Measurements from ENCODE around the gene EN1. TPM values are rescaled to one million over a fixed set of nuclear protein-coding genes. Genes with fewer than 3 reads are reported as not detected.

Gene EN1
- total RNA-seq, 1 experiment from 2014 or later: 0.35 TPM

DNA sequence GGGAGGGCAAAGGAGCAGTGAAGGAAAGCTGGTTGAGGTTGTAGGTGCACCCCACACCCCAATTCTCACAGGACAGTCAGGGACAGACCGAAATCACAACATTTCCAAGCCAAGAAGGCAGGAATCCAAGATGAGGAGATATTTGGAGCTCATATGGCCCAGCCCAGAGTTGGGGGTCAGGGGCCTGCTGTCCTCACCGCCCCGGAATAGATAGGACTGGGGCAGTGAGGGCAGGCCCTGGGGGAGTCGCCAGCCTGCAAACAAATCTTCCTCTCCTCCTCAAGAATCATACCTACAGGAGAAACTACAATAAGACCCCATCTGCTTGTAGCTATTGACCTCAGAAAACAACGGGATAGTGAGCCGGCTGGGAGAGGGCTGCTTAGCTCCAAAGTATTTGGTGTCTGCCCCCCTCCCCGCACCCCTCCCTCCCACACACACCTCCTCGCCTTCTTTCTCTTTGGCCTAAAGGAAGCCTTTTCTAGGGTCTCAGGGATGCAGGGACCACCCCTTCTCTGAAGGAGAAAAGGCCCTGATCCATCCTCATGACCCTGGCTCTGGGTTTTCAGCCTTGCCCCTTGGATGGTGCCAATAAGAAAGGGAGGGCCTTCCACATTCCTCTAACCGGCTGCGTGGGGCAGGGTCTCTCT lies 3.8 kb downstream of the EN1 start:
- no peak for DNase-seq (ENCODE audit: low spot score)

- no peak for DNase-seq (ENCODE audit: low spot score)
Measured at GRCh38 chr2:118842661-118843482, 4.6 kb downstream of the EN1 start.

- no peak for DNase-seq (ENCODE audit: low spot score)
Measured at GRCh38 chr2:118841828-118842461, 5.5 kb downstream of the EN1 start.

DNA sequence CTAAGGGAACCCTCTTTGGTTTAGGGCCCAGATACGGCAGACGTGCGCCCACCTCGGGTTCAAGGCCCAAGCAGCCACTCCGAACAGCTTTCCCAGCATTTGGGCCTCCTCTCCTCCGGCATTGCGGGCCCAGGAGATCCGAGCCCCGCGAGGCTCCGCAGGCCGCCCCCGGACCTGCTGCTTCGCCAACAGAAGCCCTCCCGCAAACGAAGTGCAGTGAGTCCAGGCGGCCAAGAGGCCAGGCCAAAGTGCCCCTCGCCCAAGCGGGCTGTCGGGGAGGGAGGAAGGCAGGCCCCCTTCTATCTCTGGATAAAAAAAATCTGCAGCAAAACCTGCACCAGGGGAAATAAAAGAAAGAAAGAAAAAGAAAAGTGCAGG lies 6.0 kb downstream of the EN1 start:
- DNase-seq (ENCODE audit: low spot score): no peak

DNA sequence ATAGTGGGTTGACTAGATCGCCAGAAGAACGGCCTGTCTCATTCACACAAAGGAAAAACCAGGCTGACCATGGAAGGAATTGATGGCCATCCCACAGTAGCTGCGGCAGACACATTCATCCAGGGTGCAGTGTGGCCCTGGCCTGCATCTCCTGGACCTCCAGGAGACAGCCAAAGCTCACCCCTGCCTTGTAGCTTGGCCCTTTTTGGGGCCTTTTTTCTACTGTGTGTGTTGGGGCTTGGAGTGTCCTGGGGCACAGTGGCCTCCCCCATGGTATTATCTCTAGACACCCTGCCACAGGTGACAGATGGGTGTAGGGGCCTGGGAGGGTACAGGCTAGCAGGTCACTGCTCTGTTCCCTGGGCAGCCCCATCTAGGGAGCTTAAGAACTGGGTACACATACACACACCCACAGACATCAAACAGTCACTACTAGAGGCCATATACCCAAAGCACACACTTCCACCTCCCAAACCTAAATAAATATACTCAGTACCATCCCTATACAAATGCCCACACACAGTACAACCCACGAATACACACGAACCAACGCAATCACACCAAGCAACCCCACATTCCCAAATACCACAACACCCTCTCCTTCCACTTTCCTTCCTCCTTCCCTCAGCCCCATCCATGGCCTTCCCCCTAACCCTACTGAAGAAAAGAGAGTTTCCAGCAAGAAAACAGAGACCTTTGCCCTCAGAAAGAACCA lies 8.6 kb downstream of the EN1 start:
- DNase-seq (ENCODE audit: low spot score): no peak

GRCh38 chr2:118837621-118838020 lies 9.8 kb downstream of the EN1 start:
- DNase-seq (ENCODE audit: low spot score): no peak

- no peak for DNase-seq (ENCODE audit: low spot score)
Measured at GRCh38 chr2:118837067-118837466, 10.4 kb downstream of the EN1 start.

- DNase-seq (ENCODE audit: low spot score): no peak
Measured at GRCh38 chr2:118836411-118836930, 11.0 kb downstream of the EN1 start.

DNA sequence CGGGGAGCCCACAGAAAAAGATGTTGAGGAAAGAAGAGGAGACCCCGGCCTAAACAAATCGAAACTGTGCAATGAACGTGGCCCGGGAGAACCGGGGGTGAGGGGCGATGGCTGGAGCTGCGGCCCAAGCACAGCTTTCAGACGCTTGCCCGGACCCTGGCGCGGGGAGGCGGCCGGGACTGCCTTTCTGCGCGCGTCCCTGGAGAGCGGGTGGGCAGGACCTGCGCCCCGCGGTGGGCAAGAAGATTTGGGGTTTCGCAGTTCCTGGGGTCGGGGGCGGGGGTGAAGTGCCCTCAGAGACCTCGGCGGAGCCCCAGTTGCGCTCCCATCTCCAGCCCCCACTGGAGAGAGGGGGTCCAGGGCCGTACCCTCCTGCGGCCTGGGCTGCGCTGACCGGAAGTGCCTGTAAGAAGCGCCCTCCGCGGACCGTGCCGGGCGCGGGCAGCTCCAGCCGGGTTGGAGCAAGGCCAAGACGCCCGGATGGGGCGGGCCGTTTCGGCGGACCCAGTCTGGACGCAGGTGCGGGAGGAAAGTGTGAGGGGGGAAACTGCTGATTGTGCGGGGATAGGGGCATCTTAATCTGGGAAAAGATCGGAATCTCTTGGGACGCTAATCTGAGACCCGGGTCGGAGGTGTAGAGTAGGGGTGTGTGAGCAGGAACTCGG lies 11.6 kb downstream of the EN1 start:
- DNase-seq (ENCODE audit: low spot score): no peak

GRCh38 chr2:118834901-118835745 lies 12.3 kb downstream of the EN1 start:
- no peak for DNase-seq (ENCODE audit: low spot score)

- no peak for DNase-seq (ENCODE audit: low spot score)
Measured at GRCh38 chr2:118834440-118834810, 13.0 kb downstream of the EN1 start.

DNA sequence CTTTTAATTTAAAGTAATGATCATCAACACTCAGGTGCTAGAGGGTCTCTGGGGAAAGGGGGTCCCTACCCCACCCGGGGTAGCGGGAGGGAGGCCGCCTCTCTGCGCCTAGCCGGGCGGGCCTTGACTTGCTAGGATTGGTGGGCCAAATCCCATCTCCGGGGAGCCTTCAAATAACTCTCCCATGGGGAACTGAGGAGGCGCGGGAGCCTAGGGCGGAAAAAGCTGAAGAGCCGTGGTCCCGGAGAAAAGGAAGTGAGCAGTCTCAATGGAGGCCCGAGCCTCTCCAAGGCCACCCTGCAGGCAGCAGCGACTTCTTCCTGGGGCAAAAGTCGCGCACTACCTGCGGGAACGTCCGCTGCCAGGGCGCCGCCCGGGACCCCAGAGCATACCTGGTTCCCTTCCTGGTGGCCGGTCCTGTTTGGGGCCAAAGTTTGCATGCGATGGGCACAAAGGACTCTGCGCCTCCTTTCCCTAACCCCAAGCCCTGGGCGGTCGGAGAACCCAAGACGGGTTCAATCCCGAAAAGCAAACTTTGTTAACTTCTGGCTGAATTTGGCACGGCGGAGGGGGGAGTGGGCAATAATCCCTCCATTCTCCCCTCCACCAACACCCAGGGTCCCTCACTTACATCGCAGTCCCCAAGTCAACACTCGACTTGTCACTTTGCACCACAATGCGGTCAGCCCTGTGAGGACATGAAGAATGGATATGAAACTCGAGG lies 13.6 kb downstream of the EN1 start:
- no peak for DNase-seq (ENCODE audit: low spot score)

GRCh38 chr2:118832791-118833715 lies 14.4 kb downstream of the EN1 start:
- DNase-seq (ENCODE audit: low spot score): no peak

- no peak for DNase-seq (ENCODE audit: low spot score)
Measured at GRCh38 chr2:118832071-118832790, 15.2 kb downstream of the EN1 start.

- DNase-seq (ENCODE audit: low spot score): no peak
Measured at GRCh38 chr2:118830881-118831280, 16.6 kb downstream of the EN1 start.

DNA sequence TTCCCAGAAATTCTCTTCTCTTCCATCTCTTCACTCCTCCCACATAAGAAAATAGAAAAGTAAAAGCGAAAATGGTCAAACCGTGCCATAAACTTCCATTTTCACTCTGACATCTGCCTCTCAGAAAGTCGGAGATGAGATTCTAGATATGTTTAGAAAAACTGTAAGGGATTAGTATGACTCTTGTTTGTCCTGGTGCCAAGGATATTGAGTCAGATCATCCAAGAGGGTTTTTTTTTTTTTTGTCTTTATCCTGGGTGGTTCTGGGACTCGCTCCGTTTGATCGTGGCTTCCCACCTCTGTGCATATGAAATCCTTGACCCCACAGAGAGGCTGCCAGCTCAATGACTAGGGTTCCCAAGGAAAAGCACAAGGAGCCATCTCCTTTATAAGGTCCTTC lies 17.3 kb downstream of the EN1 start:
- no peak for DNase-seq (ENCODE audit: low spot score)

DNA sequence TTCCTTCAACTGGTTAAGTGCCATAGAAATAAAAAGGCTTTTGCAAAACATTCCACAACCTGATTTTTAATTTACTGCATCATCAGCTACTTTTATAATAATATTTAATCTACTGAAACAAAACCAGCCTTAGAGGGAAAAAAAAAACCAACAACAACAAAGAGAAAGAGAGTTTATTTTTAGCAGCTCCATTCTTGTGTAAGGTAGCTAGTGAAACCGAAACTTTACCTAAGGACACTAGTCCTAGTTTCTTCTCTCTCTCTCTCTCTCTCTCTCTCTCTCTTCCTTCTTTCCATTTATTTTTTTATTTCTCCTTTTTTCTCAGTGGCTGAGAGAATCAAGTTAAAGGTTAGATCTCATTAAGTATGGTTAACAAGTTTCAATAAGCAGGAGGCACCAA lies 21.4 kb downstream of the EN1 start:
- DNase-seq (ENCODE audit: low spot score): no peak

GRCh38 chr2:118823633-118824032 lies 23.8 kb downstream of the EN1 start:
- DNase-seq (ENCODE audit: low spot score): no peak
